Mucosa of descending colon (tissue), 3 donors: Measurements from ENCODE around the gene FGD5. TPM values are rescaled to one million over a fixed set of nuclear protein-coding genes. Genes with fewer than 3 reads are reported as not detected.
A peak's percentile ranks its signal among the peaks of the same experiment; 100 is the strongest.

ENCODE experiments used
- ATAC-seq: fragments of 200-7000 bp; cut with Tn5 transposase; one replicate; pipeline ENCODE4 v1.9.1; 2020; ENCODE audit warnings: mild to moderate bottlenecking, moderate library complexity
- DNase-seq, 3 donors: peaks; one replicate each; pipeline ENCODE4 v3.0.0-alpha.2; 2020
- H3K36me3 ChIP-seq: fragments of 200-600 bp; one replicate; pipeline ENCODE4 v1.8.0; 2021; ENCODE audit warnings: low read depth, mild to moderate bottlenecking
- H3K4me1 ChIP-seq: fragments of 200-600 bp; one replicate; pipeline ENCODE4 v1.8.0; 2021; ENCODE audit warnings: low read depth, mild to moderate bottlenecking
- H3K4me3 ChIP-seq: fragments of 200-600 bp; one replicate; pipeline ENCODE4 v1.8.0; 2021; ENCODE audit warnings: mild to moderate bottlenecking
- H3K9me3 ChIP-seq: fragments of 200-600 bp; one replicate; pipeline ENCODE4 v1.8.0; 2021; ENCODE audit warnings: mild to moderate bottlenecking
- intact Hi-C, 2 donors: fragments of 100-400 bp; cut with DNase I in 1 of 2; cut with micrococcal nuclease in 1 of 2; formaldehyde crosslinking; loops; one replicate each; pipeline versions ENCODE4 v1.11.0 to v1.11.1; 2022; cut with DNase I, micrococcal nuclease
- total RNA-seq, 3 donors: library from RNA; stranded (reverse); fragmentation: NEBNext Ultra II Directional in 2 of 3; extraction: Animal tissue kit (Norgen Biotek cat#: 25700) in 2 of 3; gene quantifications; one replicate each; pipeline versions ENCODE4 v1.2.1 to v1.2.4, GENCODE V29; 2021 to 2023
- TF ChIP-seq, protein P1 (sequence below): fragments of 200-600 bp; IDR thresholded peaks from one replicate; pipeline ENCODE4 v1.8.0; 2022; ENCODE audit warnings: antibody characterized with exemption, mild to moderate bottlenecking
- donor health status: DM: no; HTN: no; CAD: no; lungs with moderate emphysema.
- donor health status: DM: no; HTN: no; CAD: no.
- donor health status: DM: no; HTN: yes; CAD: no.

The FGD5 gene
- total RNA-seq, 3 donors from 2014 or later: 6.1 to 15.1 (median 9.2) TPM

DNA sequence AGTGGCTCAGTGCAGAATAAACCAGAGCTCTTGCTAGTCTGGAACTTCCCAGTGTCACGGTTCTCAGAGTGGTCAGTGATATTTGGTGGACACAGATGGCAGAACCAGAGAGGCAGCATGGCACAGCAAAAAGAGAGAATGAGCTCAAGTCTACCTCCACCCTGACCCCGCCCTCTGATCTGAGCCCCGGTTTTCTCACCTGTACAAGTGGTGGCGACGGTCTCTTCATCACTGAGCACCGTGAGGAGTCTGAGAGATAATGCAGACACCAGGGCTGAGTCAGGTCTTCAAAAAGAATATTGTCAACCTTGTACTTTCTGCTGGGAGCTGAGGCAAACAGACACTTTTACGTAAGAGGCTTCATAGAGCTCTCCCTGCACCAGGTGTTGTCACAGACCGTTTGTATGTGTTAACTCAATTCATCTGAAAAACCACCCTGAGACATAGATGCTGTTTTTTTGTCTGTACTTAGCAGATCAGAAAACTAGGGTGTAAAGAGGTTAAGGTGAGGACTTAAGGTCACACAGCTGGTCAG lies 13.2 kb downstream of the FGD5 start:
- no peaks in the 10 kb centered on the region for H3K4me1 ChIP-seq
- intact Hi-C loops: no loop called here
- TF ChIP-seq, protein P1, sequence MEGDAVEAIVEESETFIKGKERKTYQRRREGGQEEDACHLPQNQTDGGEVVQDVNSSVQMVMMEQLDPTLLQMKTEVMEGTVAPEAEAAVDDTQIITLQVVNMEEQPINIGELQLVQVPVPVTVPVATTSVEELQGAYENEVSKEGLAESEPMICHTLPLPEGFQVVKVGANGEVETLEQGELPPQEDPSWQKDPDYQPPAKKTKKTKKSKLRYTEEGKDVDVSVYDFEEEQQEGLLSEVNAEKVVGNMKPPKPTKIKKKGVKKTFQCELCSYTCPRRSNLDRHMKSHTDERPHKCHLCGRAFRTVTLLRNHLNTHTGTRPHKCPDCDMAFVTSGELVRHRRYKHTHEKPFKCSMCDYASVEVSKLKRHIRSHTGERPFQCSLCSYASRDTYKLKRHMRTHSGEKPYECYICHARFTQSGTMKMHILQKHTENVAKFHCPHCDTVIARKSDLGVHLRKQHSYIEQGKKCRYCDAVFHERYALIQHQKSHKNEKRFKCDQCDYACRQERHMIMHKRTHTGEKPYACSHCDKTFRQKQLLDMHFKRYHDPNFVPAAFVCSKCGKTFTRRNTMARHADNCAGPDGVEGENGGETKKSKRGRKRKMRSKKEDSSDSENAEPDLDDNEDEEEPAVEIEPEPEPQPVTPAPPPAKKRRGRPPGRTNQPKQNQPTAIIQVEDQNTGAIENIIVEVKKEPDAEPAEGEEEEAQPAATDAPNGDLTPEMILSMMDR: no peak
- no peak overlapping the region for H3K4me3 ChIP-seq
- ATAC-seq (no peak), DNase-seq (no peak)
- no peaks in the 10 kb centered on the region for H3K36me3 ChIP-seq
- H3K9me3 ChIP-seq: no peaks in the 10 kb centered on the region

DNA sequence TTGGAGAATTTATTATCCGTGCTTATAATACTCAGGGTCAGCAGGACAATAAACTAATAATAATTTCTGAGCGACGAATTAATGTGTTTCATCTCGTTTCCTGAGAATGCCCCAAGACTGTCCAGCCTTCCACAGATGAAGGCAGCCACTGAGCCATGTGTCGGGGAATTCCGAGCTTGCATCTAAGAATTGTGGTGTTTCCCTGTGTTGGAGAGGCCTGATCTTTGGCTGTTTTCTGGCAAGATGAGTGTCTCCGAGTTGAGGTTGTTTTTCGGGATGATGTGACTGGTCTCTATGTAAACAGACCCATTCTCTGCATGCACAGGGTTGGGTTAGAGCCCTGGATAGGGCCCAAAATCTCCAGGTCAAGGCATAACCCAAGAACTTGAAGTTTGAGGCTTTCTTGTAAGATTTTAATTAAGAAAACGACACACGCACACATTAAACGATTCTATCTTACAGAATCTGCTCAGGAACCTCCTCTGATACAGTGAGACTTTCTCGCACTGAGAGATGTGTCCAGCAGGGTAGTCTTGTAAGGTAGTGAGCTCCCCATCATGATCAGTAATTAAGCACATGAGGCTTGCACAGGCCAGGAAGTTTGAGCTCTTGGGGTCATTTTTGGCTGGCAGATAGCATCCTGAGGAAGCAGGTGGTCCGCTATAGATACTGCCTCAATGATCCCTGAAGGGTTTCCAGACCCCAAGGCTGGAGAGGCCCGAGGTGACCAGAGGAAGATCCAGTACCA lies 14.4 kb downstream of the FGD5 start:
- H3K9me3 ChIP-seq: no peaks in the 10 kb centered on the region
- H3K36me3 ChIP-seq: no peaks in the 10 kb centered on the region
- peaks cover 3% of the 10 kb centered on the region for H3K4me1 ChIP-seq
- no peak overlapping the region for H3K4me3 ChIP-seq
- DNase-seq (no peak), ATAC-seq (no peak)
- TF ChIP-seq, protein P1: no peak
- intact Hi-C loops: no loop called here

DNA sequence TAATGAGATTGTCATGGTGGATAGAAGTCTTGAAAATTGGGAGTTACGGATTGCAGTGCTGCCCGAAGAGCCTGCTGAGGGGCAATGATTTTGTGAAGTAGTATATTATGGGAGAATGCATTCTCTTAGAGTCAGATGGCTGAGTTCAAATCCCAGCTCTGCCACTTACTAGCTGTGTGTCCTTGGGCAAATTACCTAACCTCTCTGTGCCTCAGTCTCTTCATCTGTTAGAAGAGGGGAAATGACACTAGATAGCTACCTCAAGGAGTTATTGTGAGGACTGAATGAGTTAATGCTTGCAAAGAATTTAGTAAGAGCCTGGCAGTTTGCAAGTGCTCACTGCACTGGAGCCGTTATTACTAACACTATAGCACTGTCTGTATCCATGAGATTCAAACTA lies 15.4 kb downstream of the FGD5 start:
- ATAC-seq (no peak), DNase-seq (no peak)
- Histone ChIP-seq H3K36me3 (no peaks in the 10 kb centered on the region), H3K4me3 (no peak overlapping the region), H3K4me1 (peaks cover 3% of the 10 kb centered on the region), H3K9me3 (no peaks in the 10 kb centered on the region)
- TF ChIP-seq, protein P1: no peak
- intact Hi-C loops: no loop called here

DNA sequence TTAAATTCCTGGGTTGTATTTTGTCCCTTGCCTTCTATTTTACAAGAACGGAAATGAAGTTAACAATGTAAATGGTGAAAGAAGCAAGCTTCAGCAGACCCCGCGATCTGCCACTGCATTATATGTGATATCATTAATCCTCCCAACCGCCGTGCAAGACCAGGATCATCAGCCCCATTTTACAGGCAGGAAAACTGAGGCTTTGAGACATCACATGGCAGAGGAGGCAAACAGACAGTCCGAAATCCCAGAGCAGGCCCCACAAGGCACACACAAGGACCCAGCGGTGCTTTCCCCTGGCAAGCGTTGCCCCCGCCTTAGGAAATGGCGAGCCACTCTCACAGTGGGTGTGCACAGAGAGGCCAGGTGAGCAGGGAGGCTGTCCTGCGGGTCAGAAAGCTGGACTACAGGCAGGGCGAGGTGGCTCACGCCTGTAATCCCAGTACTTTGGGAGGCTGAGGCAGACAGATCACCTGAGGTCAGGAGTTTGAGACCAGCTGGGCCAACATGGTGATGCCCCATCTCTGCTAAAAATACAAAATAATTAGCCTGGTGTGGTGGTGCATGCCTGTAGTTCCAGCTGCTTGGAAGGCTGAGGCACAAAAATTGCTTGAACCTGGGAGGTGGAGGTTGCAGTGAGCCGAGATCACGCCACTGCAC lies 16.2 kb downstream of the FGD5 start:
- ATAC-seq (no peak), DNase-seq (no peak)
- TF ChIP-seq, protein P1: no peak
- Histone ChIP-seq H3K9me3 (no peaks in the 10 kb centered on the region), H3K4me3 (no peak overlapping the region), H3K36me3 (no peaks in the 10 kb centered on the region), H3K4me1 (peaks cover 3% of the 10 kb centered on the region)
- intact Hi-C loops: no loop called here

DNA sequence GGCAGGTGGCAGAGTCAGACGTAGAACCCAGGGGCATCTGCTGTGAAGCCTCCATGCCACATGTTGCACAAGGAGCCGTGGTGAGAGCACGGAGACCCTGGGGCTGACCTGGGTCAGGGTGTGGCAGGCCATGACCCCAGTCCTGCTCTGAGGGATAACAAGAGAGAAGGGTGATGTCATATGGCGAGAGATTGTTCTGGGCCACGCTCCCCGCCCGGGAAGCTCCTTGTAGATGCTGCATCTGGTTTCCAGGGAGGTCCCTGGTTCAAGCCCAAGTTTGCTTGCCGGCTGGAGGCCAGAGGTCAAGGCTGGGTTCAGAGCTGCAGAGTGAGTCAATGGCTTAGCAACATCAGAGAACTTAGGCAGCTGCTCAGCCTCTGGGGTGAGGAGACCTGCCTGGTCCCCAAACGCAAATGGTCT lies 17.3 kb downstream of the FGD5 start:
- Histone ChIP-seq H3K4me3 (no peak overlapping the region), H3K9me3 (no peaks in the 10 kb centered on the region), H3K4me1 (peaks cover 3% of the 10 kb centered on the region), H3K36me3 (no peaks in the 10 kb centered on the region)
- DNase-seq (peak; percentile 52 to 70 (median 59)), ATAC-seq (peak; percentile 53)
- TF ChIP-seq, protein P1: no peak
- intact Hi-C loops: no loop called here
